HG03460 (cell line): Measurements from ENCODE around the gene UGT2A1.

Experiments
- ATAC-seq: cut with Tn5 transposase; IDR thresholded peaks from one replicate; pipeline ENCODE4 v1.9.1; 2021; ENCODE audit not compliant: unreplicated experiment

UGT2A1 gene

GRCh38 chr4:69591364-69591763, 61.7 kb downstream of the UGT2A1 start:
- ATAC-seq: no peak

- ATAC-seq: no peak
These were observed 63.2 kb downstream of the UGT2A1 start for GRCh38 chr4:69589884-69590283.

- no peak for ATAC-seq
These were observed 68.9 kb downstream of the UGT2A1 start for GRCh38 chr4:69584135-69584534.

GRCh38 chr4:69583543-69583942, 69.5 kb downstream of the UGT2A1 start:
- no peak for ATAC-seq

GRCh38 chr4:69577245-69577644, 75.8 kb downstream of the UGT2A1 start:
- ATAC-seq: no peak

GRCh38 chr4:69576251-69576877, 76.7 kb downstream of the UGT2A1 start:
- no peak for ATAC-seq

GRCh38 chr4:69568787-69569186, 84.3 kb downstream of the UGT2A1 start:
- no peak for ATAC-seq

- ATAC-seq: no peak
These were observed 89.6 kb downstream of the UGT2A1 start for GRCh38 chr4:69563424-69563823.

GRCh38 chr4:69549651-69550050, 103.4 kb downstream of the UGT2A1 start:
- no peak for ATAC-seq

GRCh38 chr4:69546134-69546765, 106.8 kb downstream of the UGT2A1 start:
- no peak for ATAC-seq
